Calu3 (cell line): ENCODE measurements around the gene CREBBP. TPM values are rescaled to one million over a fixed set of nuclear protein-coding genes. Genes with fewer than 3 reads are reported as not detected.

Source experiments
- BruUV-seq: library from RNA; stranded (reverse); fragments of 400-500 nt; replicated peaks from 2 replicates; lab custom pipeline; 2021; lab: Mats Ljungman, UMichigan
- CTCF ChIA-PET: fragments of 300-600 bp; sonication (Branson Sonifier 250); formaldehyde crosslinking; loops from one replicate; lab custom pipeline; 2022; ENCODE audit warnings: antibody characterized with exemption; lab: Charles Lee
- DNase-seq: peaks from one replicate; pipeline ENCODE4 v3.0.0; 2022
- H3K27ac Mint-ChIP-seq: one replicate; pipeline ENCODE4 v1.8.0; 2022; ENCODE audit warnings: mixed read lengths; ENCODE audit not compliant: unreplicated experiment
- H3K27me3 Mint-ChIP-seq: one replicate; pipeline ENCODE4 v1.8.0; 2022; ENCODE audit warnings: mixed read lengths; ENCODE audit not compliant: unreplicated experiment
- H3K36me3 Mint-ChIP-seq: one replicate; pipeline ENCODE4 v1.8.0; 2022; ENCODE audit warnings: mild to moderate bottlenecking, moderate library complexity, mixed read lengths; ENCODE audit not compliant: insufficient read depth, unreplicated experiment
- H3K4me1 Mint-ChIP-seq: one replicate; pipeline ENCODE4 v1.8.0; 2022; ENCODE audit warnings: mild to moderate bottlenecking, low read depth, mixed read lengths; ENCODE audit not compliant: unreplicated experiment
- H3K4me3 Mint-ChIP-seq: one replicate; pipeline ENCODE4 v1.8.0; 2022; ENCODE audit warnings: mild to moderate bottlenecking, low read depth, moderate library complexity, mixed read lengths; ENCODE audit not compliant: unreplicated experiment
- H3K9me3 Mint-ChIP-seq: one replicate; pipeline ENCODE4 v1.8.0; 2022; ENCODE audit warnings: low read depth, mixed read lengths; ENCODE audit not compliant: unreplicated experiment
- intact Hi-C: fragments of 100-400 bp; cut with micrococcal nuclease; formaldehyde crosslinking; loops from one replicate; pipeline ENCODE4 v1.10.0; 2022; ENCODE audit not compliant: unreplicated experiment
- total RNA-seq: library from RNA; stranded (reverse); gene quantifications from 2 replicates; pipeline ENCODE4 v1.2.3, GENCODE V29; 2022
- TF ChIP-seq, protein P1 (sequence below): fragments of 200-600 bp; IDR thresholded peaks from one replicate; pipeline ENCODE4 v1.8.0; 2022; ENCODE audit warnings: antibody characterized with exemption; ENCODE audit not compliant: unreplicated experiment

Gene CREBBP
- total RNA-seq, 1 experiment from 2014 or later: 91.0 TPM

GRCh38 chr16:3879258-3879886 is 1.1 kb downstream of the CREBBP start:
- intact Hi-C loops: loop anchor here (5.0 to 10.0 kb wide), 2 partner anchors 105 to 187 kb away; no protein-coding TSS in a partner anchor
- DNase-seq: peak; percentile 26
- H3K36me3 Mint-ChIP-seq: peaks cover 45% of the 10 kb centered on the region
- peaks cover 36% of the 10 kb centered on the region for H3K4me1 Mint-ChIP-seq
- TF ChIP-seq, protein P1, sequence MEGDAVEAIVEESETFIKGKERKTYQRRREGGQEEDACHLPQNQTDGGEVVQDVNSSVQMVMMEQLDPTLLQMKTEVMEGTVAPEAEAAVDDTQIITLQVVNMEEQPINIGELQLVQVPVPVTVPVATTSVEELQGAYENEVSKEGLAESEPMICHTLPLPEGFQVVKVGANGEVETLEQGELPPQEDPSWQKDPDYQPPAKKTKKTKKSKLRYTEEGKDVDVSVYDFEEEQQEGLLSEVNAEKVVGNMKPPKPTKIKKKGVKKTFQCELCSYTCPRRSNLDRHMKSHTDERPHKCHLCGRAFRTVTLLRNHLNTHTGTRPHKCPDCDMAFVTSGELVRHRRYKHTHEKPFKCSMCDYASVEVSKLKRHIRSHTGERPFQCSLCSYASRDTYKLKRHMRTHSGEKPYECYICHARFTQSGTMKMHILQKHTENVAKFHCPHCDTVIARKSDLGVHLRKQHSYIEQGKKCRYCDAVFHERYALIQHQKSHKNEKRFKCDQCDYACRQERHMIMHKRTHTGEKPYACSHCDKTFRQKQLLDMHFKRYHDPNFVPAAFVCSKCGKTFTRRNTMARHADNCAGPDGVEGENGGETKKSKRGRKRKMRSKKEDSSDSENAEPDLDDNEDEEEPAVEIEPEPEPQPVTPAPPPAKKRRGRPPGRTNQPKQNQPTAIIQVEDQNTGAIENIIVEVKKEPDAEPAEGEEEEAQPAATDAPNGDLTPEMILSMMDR: no peak
- H3K27ac Mint-ChIP-seq: peak overlapping the region; percentile 43
- H3K27me3 Mint-ChIP-seq: no peaks in the 10 kb centered on the region
- CTCF ChIA-PET: interaction anchor here (0.6 to 1.1 kb wide), 3 partner anchors 25 to 182 kb away, joined by 3 to 6 read pairs (median 5); no protein-coding TSS in a partner anchor
- H3K4me3 Mint-ChIP-seq: peak overlapping the region; percentile 88
- H3K9me3 Mint-ChIP-seq: no peaks in the 10 kb centered on the region
- BruUV-seq: no TSS peak

DNA sequence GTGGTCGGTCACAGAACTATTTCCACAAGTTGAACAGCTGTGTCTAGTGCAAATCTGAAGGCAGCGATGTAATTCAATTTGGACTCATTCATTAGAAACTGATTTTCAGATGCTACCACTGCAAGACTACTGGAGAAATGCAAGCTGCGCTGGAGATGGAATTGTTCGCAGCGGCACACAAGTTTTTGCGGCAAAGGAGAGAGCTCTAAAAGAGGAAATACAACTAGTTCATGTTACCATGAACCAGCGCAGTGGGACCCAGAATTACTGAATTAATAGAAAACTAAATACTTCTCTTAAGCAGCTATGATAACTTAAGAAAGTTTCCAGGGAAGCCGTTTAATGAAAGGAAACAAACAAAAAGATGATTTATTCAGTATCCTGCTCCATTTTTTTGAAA is 1.9 kb downstream of the CREBBP start:
- no peaks in the 10 kb centered on the region for H3K9me3 Mint-ChIP-seq
- peaks cover 45% of the 10 kb centered on the region for H3K36me3 Mint-ChIP-seq
- H3K27me3 Mint-ChIP-seq: no peaks in the 10 kb centered on the region
- no peak for DNase-seq
- TF ChIP-seq, protein P1: no peak
- intact Hi-C loops: loop anchor here (5.0 to 10.0 kb wide), 2 partner anchors 104 to 186 kb away; no protein-coding TSS in a partner anchor
- H3K27ac Mint-ChIP-seq: peak overlapping the region; percentile 43
- H3K4me1 Mint-ChIP-seq: peaks cover 40% of the 10 kb centered on the region
- CTCF ChIA-PET: interaction anchor here (0.6 to 1.1 kb wide), 3 partner anchors 26 to 182 kb away, joined by 3 to 6 read pairs (median 5); no protein-coding TSS in a partner anchor
- H3K4me3 Mint-ChIP-seq: peak overlapping the region; percentile 88
- BruUV-seq: TSS peak; percentile 56

DNA sequence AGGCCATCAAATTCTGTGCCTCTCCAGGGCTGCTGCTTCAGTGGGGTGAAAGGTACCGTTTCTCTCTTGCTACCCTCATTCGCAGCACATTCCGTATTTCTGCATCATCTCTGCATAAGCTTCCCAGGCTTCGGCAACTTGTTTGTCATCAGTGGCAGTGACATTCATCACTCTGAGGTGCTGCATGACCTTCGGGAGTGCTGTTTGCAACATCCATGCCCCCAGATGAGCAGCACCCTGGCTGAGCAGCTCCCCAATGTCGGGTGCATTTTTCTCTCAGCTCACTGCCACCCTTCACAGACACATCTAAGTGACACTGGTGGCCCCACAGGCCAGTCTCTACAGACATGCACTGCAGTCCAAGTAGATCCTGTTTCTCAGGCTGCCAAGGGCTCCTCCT is 3.8 kb downstream of the CREBBP start:
- Mint-ChIP-seq H3K9me3 (no peaks in the 10 kb centered on the region), H3K4me1 (peaks cover 52% of the 10 kb centered on the region), H3K27me3 (no peaks in the 10 kb centered on the region), H3K36me3 (peaks cover 36% of the 10 kb centered on the region), H3K4me3 (no peak overlapping the region), H3K27ac (no peak overlapping the region)
- BruUV-seq: no TSS peak
- TF ChIP-seq, protein P1: no peak
- intact Hi-C loops: loop anchor here (5.0 to 10.0 kb wide), 2 partner anchors 102 to 184 kb away; no protein-coding TSS in a partner anchor
- no peak for DNase-seq
- CTCF ChIA-PET: interaction anchor here (0.6 kb wide), 1 partner anchor 616 kb away, joined by 3 read pairs; no protein-coding TSS in a partner anchor

DNA sequence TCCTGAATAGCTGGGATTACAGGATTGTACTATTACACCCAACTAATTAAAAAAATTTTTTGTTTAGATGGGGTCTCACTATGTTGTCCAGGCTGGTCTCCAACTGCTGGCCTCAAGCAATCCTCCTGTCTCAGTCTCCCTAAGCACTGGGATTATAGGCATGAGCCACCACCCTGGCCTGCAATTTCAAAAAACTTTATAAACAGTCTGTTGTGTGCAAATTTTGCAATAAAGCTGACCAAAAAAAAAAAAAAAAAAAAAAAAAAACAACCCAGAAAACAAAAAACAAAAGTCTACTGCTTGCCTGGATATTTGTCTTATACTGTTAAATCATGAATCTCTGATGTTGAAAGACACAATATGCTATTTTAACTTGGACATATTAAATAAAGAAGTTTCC is 4.4 kb downstream of the CREBBP start:
- no peaks in the 10 kb centered on the region for H3K9me3 Mint-ChIP-seq
- CTCF ChIA-PET: interaction anchor here (0.6 kb wide), 1 partner anchor 616 kb away, joined by 3 read pairs; no protein-coding TSS in a partner anchor
- intact Hi-C loops: loop anchor here (5.0 to 10.0 kb wide), 2 partner anchors 101 to 184 kb away; no protein-coding TSS in a partner anchor

More for the DNA sequence above, 4.4 kb downstream of the CREBBP start:
- Mint-ChIP-seq H3K4me1 (peaks cover 53% of the 10 kb centered on the region), H3K4me3 (no peak overlapping the region), H3K27ac (no peak overlapping the region), H3K27me3 (no peaks in the 10 kb centered on the region), H3K36me3 (peaks cover 30% of the 10 kb centered on the region)
- TF ChIP-seq, protein P1: no peak
- BruUV-seq: no TSS peak
- DNase-seq: no peak
